Measurements from ENCODE around the gene BORCS5. TPM values are rescaled to one million over a fixed set of nuclear protein-coding genes. Genes with fewer than 3 reads are reported as not detected.

BORCS5 gene
- total and polyA plus RNA-seq, 2 of the 4 experiments (the other 2 are of a cell fraction), result 14.4 to 18.3 TPM

DNA sequence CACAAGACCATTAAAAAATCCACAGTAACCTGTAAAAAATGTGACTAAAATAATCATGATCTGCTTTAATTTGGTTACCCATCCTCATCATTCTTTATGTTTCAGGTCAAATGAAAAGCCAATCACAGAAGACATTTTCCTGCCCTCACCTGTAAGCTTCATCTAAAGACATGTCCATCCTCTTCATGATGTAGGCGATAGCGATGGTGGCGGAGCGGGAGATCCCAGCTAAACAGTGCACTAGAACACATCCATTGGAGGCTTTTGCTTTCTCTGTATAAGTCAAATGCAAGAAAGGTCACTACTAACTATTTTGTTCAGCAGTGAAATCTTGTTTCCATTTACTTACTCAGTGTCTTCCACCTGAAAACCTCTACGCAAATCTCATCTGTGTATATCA, 123.2 kb downstream of the BORCS5 start:
- dilution Hi-C loops (cut with HindIII; ENCODE audit: low sequenced_read_pairs, unreplicated experiment), result no loop called here
- BruUV-seq (replicated peaks), result no TSS peak

More for the DNA sequence above, 123.2 kb downstream of the BORCS5 start:
- H4K8ac ChIP-seq (ENCODE audit: low read depth in 2 of 2, low read length in 2 of 2), result no peak overlapping the region
- no peak overlapping the region for H3K18ac ChIP-seq (ENCODE audit: low read depth, low read length)
- no peak overlapping the region for H3K27ac ChIP-seq (ENCODE audit: insufficient read depth, low read length)
- no peak overlapping the region for H3K4me3 ChIP-seq (ENCODE audit: insufficient read depth, low read depth, low read length)
- no peak overlapping the region for H2BK5ac ChIP-seq (ENCODE audit: low read depth, low read length, poor library complexity, severe bottlenecking)
- ATAC-seq (ENCODE audit: low read depth) (no peak), DNase-seq (no peak)
- TF ChIP-seq, protein P1, sequence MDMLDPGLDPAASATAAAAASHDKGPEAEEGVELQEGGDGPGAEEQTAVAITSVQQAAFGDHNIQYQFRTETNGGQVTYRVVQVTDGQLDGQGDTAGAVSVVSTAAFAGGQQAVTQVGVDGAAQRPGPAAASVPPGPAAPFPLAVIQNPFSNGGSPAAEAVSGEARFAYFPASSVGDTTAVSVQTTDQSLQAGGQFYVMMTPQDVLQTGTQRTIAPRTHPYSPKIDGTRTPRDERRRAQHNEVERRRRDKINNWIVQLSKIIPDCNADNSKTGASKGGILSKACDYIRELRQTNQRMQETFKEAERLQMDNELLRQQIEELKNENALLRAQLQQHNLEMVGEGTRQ (IDR thresholded peaks at IDR 0.05; ENCODE audit: low read depth, low read length), result no peak
- TF ChIP-seq RAD21 (IDR thresholded peaks at IDR 0.05; ENCODE audit: low read length) (no peak), MAZ (IDR thresholded peaks at IDR 0.05; ENCODE audit: borderline replicate concordance, low read depth, low read length) (no peak), NFE2L2 (IDR thresholded peaks at IDR 0.05; ENCODE audit: low read depth, low read length) (no peak), CHD1 (IDR thresholded peaks at IDR 0.05; ENCODE audit: low read depth, low read length) (no peak), SMC3 (IDR thresholded peaks at IDR 0.05; ENCODE audit: low read depth, low read length) (no peak), MAFK (IDR thresholded peaks at IDR 0.05; ENCODE audit: low read depth, low read length) (no peak), MXI1 (IDR thresholded peaks at IDR 0.05; ENCODE audit: borderline replicate concordance, low read depth, low read length) (no peak), POLR2A (IDR thresholded peaks at IDR 0.05; ENCODE audit: low read depth, low read length) (no peak)
- TF ChIP-seq, protein P2, sequence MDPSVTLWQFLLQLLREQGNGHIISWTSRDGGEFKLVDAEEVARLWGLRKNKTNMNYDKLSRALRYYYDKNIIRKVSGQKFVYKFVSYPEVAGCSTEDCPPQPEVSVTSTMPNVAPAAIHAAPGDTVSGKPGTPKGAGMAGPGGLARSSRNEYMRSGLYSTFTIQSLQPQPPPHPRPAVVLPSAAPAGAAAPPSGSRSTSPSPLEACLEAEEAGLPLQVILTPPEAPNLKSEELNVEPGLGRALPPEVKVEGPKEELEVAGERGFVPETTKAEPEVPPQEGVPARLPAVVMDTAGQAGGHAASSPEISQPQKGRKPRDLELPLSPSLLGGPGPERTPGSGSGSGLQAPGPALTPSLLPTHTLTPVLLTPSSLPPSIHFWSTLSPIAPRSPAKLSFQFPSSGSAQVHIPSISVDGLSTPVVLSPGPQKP (IDR thresholded peaks at IDR 0.05; ENCODE audit: borderline replicate concordance, low read depth, low read length), result no peak
- no peaks in the 10 kb centered on the region for H3K27me3 ChIP-seq (ENCODE audit: control insufficient read depth, insufficient read depth, low read length)
- H3K14ac ChIP-seq (replicated peaks; ENCODE audit: low read depth, low read length), result no peak overlapping the region
- no peaks in the 10 kb centered on the region for H3K9me1 ChIP-seq (ENCODE audit: insufficient read depth, low read length)
- no peak overlapping the region for H3K23ac ChIP-seq (ENCODE audit: low read depth, low read length)
- intact Hi-C loops (cut with micrococcal nuclease), result loop anchor here (2.0 kb wide), 1 partner anchor 13 kb away; no protein-coding TSS in a partner anchor
- no peak overlapping the region for H3K9ac ChIP-seq (ENCODE audit: low read depth, low read length)
- H4K20me1 ChIP-seq (ENCODE audit: insufficient read depth, low read length), result peaks cover 4% of the 10 kb centered on the region; the same call in 1 of the 2 replicates
- no peak overlapping the region for H2BK20ac ChIP-seq (ENCODE audit: low read depth, low read length)
- no peak overlapping the region for H2BK15ac ChIP-seq (ENCODE audit: low read depth, low read length)
- H2AFZ ChIP-seq (replicated peaks; ENCODE audit: low read length, poor library complexity), result no peak overlapping the region
- H3K4me1 ChIP-seq (ENCODE audit: control insufficient read depth, insufficient read depth, low read length), result no peaks in the 10 kb centered on the region
- no peak overlapping the region for H4K5ac ChIP-seq (ENCODE audit: low read depth, low read length)
- H2AK9ac ChIP-seq (replicated peaks; ENCODE audit: low read depth, low read length, poor library complexity), result no peak overlapping the region
- ChIA-PET CTCF (no interaction called here), POLR2A (ENCODE audit: unreplicated experiment) (no interaction called here)
- no peak overlapping the region for H3K4me2 ChIP-seq (ENCODE audit: low read depth, low read length)
- no peak overlapping the region for H3K56ac ChIP-seq (ENCODE audit: extremely low read depth, insufficient read depth, low read length)
- no peak overlapping the region for H3K4ac ChIP-seq (ENCODE audit: low read depth, low read length)
- H3K79me1 ChIP-seq (ENCODE audit: low read depth in 1 of 2, low read length in 2 of 2), result peaks cover 4 to 12% of the 10 kb centered on the region in 2 experiments; a peak in 2 of 4 replicates
- no peak overlapping the region for H2AK5ac ChIP-seq (ENCODE audit: low read depth, low read length)
- no peaks in the 10 kb centered on the region for H3K9me3 ChIP-seq (ENCODE audit: control insufficient read depth, insufficient read depth, low read length)
- WGBS, 2 experiments (ENCODE audit: extremely low coverage in 2 of 2, insufficient read length in 1 of 2), result 100% methylated on average over 4 of the region's 5 CpGs; no CpG with 5 or more reads in 1 of the 2 experiments
- in situ Hi-C loops (cut with MboI; ENCODE audit: low sequenced_read_pairs), result no loop called here
- peaks cover 23% of the 10 kb centered on the region for H3K36me3 ChIP-seq (ENCODE audit: control insufficient read depth, insufficient read depth, low read length)
- no peak overlapping the region for H2BK120ac ChIP-seq (ENCODE audit: low read depth, low read length)
- no peak overlapping the region for H4K91ac ChIP-seq (ENCODE audit: insufficient read depth, low read depth, low read length)

All from IMR-90 (cell line).